ENCODE data around the gene EDN3.

EDN3 gene

GRCh38 chr20:59300333-59301081 lies at the start of gene EDN3:
EDN3 (plus strand) TSS chr20:59300611; CDS start chr20:59300813, 202 bp downstream.
- H3K4me3 ChIP-seq (ENCODE audit: low read depth, low read length) = no peak within 1 kb of the TSS
- TF ChIP-seq MAX (IDR thresholded peaks at IDR 0.05; ENCODE audit: low read depth, low read length) (no peak), MYC (IDR thresholded peaks at IDR 0.05; ENCODE audit: low read depth, low read length) (no peak), CTCF (IDR thresholded peaks at IDR 0.05; ENCODE audit: low read depth, low read length) (no peak), POLR2A (IDR thresholded peaks at IDR 0.05; ENCODE audit: extremely low read depth, insufficient read length) (no peak)
- DNase-seq (ENCODE audit: low read depth) = no peak

GRCh38 chr20:59253325-59253724 lies 47.1 kb upstream of the EDN3 start:
- peak; percentile 90 for DNase-seq (ENCODE audit: low read depth)
- H3K4me3 ChIP-seq (ENCODE audit: low read depth, low read length) = no peak overlapping the region
- no peak for TF ChIP-seq MAX (IDR thresholded peaks at IDR 0.05; ENCODE audit: low read depth, low read length)
- no peak for TF ChIP-seq MYC (IDR thresholded peaks at IDR 0.05; ENCODE audit: low read depth, low read length)
- no peak for TF ChIP-seq POLR2A (IDR thresholded peaks at IDR 0.05; ENCODE audit: extremely low read depth, insufficient read length)
- no peak for TF ChIP-seq CTCF (IDR thresholded peaks at IDR 0.05; ENCODE audit: low read depth, low read length)

GRCh38 chr20:59253779-59254319 lies 46.6 kb upstream of the EDN3 start:
- DNase-seq (ENCODE audit: low read depth) = peak; percentile 95
- TF ChIP-seq POLR2A (IDR thresholded peaks at IDR 0.05; ENCODE audit: extremely low read depth, insufficient read length) (no peak), MYC (IDR thresholded peaks at IDR 0.05; ENCODE audit: low read depth, low read length) (peak; percentile 91), MAX (IDR thresholded peaks at IDR 0.05; ENCODE audit: low read depth, low read length) (peak; percentile 74), CTCF (IDR thresholded peaks at IDR 0.05; ENCODE audit: low read depth, low read length) (peak; percentile 14)

GRCh38 chr20:59255256-59255655 lies 45.2 kb upstream of the EDN3 start:
- TF ChIP-seq MYC (IDR thresholded peaks at IDR 0.05; ENCODE audit: low read depth, low read length) (peak; percentile 64), MAX (IDR thresholded peaks at IDR 0.05; ENCODE audit: low read depth, low read length) (peak; percentile 86), POLR2A (IDR thresholded peaks at IDR 0.05; ENCODE audit: extremely low read depth, insufficient read length) (no peak)
- DNase-seq (ENCODE audit: low read depth) = peak; percentile 79

More at GRCh38 chr20:59253779-59254319, 46.6 kb upstream of the EDN3 start:
- H3K4me3 ChIP-seq (ENCODE audit: low read depth, low read length) = peak overlapping the region; percentile 19

GRCh38 chr20:59258221-59258621 lies 42.2 kb upstream of the EDN3 start:
- no peak overlapping the region for H3K4me3 ChIP-seq (ENCODE audit: low read depth, low read length)
- TF ChIP-seq CTCF (IDR thresholded peaks at IDR 0.05; ENCODE audit: low read depth, low read length) (no peak), MYC (IDR thresholded peaks at IDR 0.05; ENCODE audit: low read depth, low read length) (peak; percentile 56; the same call in 1 of the 2 replicates), MAX (IDR thresholded peaks at IDR 0.05; ENCODE audit: low read depth, low read length) (peak; percentile 45; the same call in 1 of the 2 replicates)
- peak; percentile 89 for DNase-seq (ENCODE audit: low read depth)

More at GRCh38 chr20:59255256-59255655, 45.2 kb upstream of the EDN3 start:
- H3K4me3 ChIP-seq (ENCODE audit: low read depth, low read length) = no peak overlapping the region

GRCh38 chr20:59259946-59260345 lies 40.5 kb upstream of the EDN3 start:
- H3K4me3 ChIP-seq (ENCODE audit: low read depth, low read length) = peak overlapping the region; percentile 3
- no peak for TF ChIP-seq MAX (IDR thresholded peaks at IDR 0.05; ENCODE audit: low read depth, low read length)
- no peak for TF ChIP-seq POLR2A (IDR thresholded peaks at IDR 0.05; ENCODE audit: extremely low read depth, insufficient read length)
- no peak for TF ChIP-seq CTCF (IDR thresholded peaks at IDR 0.05; ENCODE audit: low read depth, low read length)
- no peak for TF ChIP-seq MYC (IDR thresholded peaks at IDR 0.05; ENCODE audit: low read depth, low read length)
- peak; percentile 88 for DNase-seq (ENCODE audit: low read depth)

Measured in NB4 (cell line).